Measurements from ENCODE around the gene IL16.

DNA sequence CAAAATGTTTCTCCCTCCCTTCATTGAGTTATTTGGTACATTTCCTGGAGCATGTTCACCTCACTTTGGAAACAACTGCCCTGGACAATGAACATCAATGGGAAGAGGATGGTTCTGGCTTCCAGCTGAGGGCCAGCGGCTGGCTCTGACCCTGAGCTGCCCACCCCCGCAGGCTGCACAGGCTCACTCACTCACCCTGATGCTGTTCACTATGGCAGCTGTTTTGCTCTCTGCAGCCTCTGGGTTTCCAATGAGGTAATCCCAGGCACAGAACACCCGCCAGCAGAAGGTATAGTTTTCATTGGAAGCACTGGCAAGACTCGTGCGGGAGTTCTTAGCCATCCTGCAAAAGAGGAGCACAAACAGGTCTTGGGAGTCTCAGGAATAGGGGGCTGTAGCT lies 159.6 kb downstream of the IL16 start:
- TF ChIP-seq, protein P1, sequence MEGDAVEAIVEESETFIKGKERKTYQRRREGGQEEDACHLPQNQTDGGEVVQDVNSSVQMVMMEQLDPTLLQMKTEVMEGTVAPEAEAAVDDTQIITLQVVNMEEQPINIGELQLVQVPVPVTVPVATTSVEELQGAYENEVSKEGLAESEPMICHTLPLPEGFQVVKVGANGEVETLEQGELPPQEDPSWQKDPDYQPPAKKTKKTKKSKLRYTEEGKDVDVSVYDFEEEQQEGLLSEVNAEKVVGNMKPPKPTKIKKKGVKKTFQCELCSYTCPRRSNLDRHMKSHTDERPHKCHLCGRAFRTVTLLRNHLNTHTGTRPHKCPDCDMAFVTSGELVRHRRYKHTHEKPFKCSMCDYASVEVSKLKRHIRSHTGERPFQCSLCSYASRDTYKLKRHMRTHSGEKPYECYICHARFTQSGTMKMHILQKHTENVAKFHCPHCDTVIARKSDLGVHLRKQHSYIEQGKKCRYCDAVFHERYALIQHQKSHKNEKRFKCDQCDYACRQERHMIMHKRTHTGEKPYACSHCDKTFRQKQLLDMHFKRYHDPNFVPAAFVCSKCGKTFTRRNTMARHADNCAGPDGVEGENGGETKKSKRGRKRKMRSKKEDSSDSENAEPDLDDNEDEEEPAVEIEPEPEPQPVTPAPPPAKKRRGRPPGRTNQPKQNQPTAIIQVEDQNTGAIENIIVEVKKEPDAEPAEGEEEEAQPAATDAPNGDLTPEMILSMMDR (optimal IDR thresholded peaks at IDR 0.05 in 1 of 3, IDR thresholded peaks at IDR 0.05 in 1 of 3, conservative IDR thresholded peaks at IDR 0.05 in 1 of 3; ENCODE audit: extremely low read depth in 1 of 3, insufficient read depth in 2 of 3, low read length in 3 of 3): no peak
- no peak for TF ChIP-seq EZH2 (IDR thresholded peaks at IDR 0.05; ENCODE audit: low read length)

All from keratinocyte (primary cell).